ENCODE measurements around the gene HPSE2. TPM values are rescaled to one million over a fixed set of nuclear protein-coding genes. Genes with fewer than 3 reads are reported as not detected.

The HPSE2 gene
- total and polyA plus RNA-seq, 2 donors (not counting 1 experiment from before 2014, with no cell fraction given), result not detected

DNA sequence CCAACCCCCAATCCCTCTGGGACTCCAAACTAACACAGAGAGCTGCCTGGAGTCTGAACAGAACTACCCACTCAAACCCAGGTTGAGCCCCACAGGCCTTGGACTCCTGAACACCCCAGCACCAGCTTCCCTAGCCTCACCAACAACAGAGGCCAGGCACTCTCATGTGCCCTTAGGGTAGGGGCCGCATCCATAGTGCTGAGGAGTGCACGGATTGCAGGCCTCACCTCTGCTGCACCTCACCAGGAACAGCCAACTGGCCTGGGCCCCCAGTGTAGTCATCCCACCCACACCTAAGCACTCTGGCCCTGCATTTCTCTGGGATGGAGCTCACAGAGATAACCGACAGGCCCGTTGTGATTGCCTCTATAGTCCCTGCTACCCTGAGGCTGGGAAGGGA is 194.2 kb downstream of the HPSE2 start:
- H3K27ac Mint-ChIP-seq, result no peak overlapping the region
- H3K27me3 Mint-ChIP-seq, result no peaks in the 10 kb centered on the region
- ATAC-seq (ENCODE audit: low read depth), result no peak
- no peak for DNase-seq
- intact Hi-C loops (cut with micrococcal nuclease), result no loop called here
- no peak overlapping the region for H3K4me3 ChIP-seq (ENCODE audit: control extremely low read depth in 1 of 5, extremely low read depth in 1 of 5, insufficient read depth in 1 of 5, low read depth in 2 of 5, low read length in 4 of 5)
- H3K36me3 ChIP-seq (replicated peaks in 1 of 2; ENCODE audit: control extremely low read depth in 1 of 2, control insufficient read depth in 1 of 2, extremely low read depth in 1 of 2, insufficient read depth in 2 of 2, low read length in 1 of 2), result no peaks in the 10 kb centered on the region
- no peak overlapping the region for H3K27ac ChIP-seq (ENCODE audit: low read length in 2 of 2)
- H2AFZ ChIP-seq (ENCODE audit: insufficient read depth, low read depth, low read length, poor library complexity, severe bottlenecking), result no peak overlapping the region
- H3K4me2 ChIP-seq (replicated peaks; ENCODE audit: low read depth, low read length, poor library complexity, severe bottlenecking), result no peak overlapping the region
- H3K4me1 ChIP-seq (ENCODE audit: control insufficient read depth in 2 of 2, insufficient read depth in 2 of 2, low read length in 2 of 2), result no peaks in the 10 kb centered on the region
- H3K4me3 Mint-ChIP-seq, result no peak overlapping the region
- 96% methylated on average over 4 of the region's 4 CpGs for WGBS (ENCODE audit: insufficient coverage)
- no peaks in the 10 kb centered on the region for H3K27me3 ChIP-seq (replicated peaks in 1 of 4; ENCODE audit: control extremely low read depth in 1 of 4, control insufficient read depth in 3 of 4, insufficient read depth in 4 of 4, low read length in 3 of 4)
- peaks cover 0 to 14% (median 3%) of the 10 kb centered on the region in 3 donors for H3K9me3 ChIP-seq (ENCODE audit: control extremely low read depth in 1 of 3, control insufficient read depth in 2 of 3, insufficient read depth in 1 of 3, low read length in 2 of 3)
- H4K20me1 ChIP-seq (ENCODE audit: control insufficient read depth, insufficient read depth, low read length, poor library complexity, severe bottlenecking), result no peaks in the 10 kb centered on the region
- no peaks in the 10 kb centered on the region for H3K79me2 ChIP-seq (ENCODE audit: control insufficient read depth, insufficient read depth, low read length)
- ChIA-PET CTCF (no interaction called here), POLR2A (no interaction called here)
- no peak overlapping the region for H3K9ac ChIP-seq (ENCODE audit: low read length)
- TF ChIP-seq EZH2 (IDR thresholded peaks at IDR 0.05; ENCODE audit: borderline replicate concordance, insufficient read depth, low read depth, low read length, poor library complexity, severe bottlenecking) (no peak), CTCF (IDR thresholded peaks at IDR 0.05) (no peak)
- no peaks in the 10 kb centered on the region for H3K4me1 Mint-ChIP-seq
- H3K9me3 Mint-ChIP-seq (ENCODE audit: insufficient read depth), result peaks cover 5% of the 10 kb centered on the region

GRCh38 chr10:99013885-99014284 is 221.8 kb downstream of the HPSE2 start:
- Mint-ChIP-seq H3K27ac (no peak overlapping the region), H3K27me3 (peaks cover 11% of the 10 kb centered on the region), H3K4me3 (no peak overlapping the region), H3K4me1 (no peaks in the 10 kb centered on the region), H3K9me3 (ENCODE audit: insufficient read depth) (no peaks in the 10 kb centered on the region)
- Histone ChIP-seq H3K4me2 (replicated peaks; ENCODE audit: low read depth, low read length, poor library complexity, severe bottlenecking) (no peak overlapping the region), H3K27me3 (replicated peaks in 1 of 4; ENCODE audit: control extremely low read depth in 1 of 4, control insufficient read depth in 3 of 4, insufficient read depth in 4 of 4, low read length in 3 of 4) (no peaks in the 10 kb centered on the region), H4K20me1 (ENCODE audit: control insufficient read depth, insufficient read depth, low read length, poor library complexity, severe bottlenecking) (no peaks in the 10 kb centered on the region), H3K9ac (ENCODE audit: low read length) (no peak overlapping the region), H3K4me1 (ENCODE audit: control insufficient read depth in 2 of 2, insufficient read depth in 2 of 2, low read length in 2 of 2) (no peaks in the 10 kb centered on the region), H3K79me2 (ENCODE audit: control insufficient read depth, insufficient read depth, low read length) (no peaks in the 10 kb centered on the region), H2AFZ (ENCODE audit: insufficient read depth, low read depth, low read length, poor library complexity, severe bottlenecking) (no peak overlapping the region), H3K27ac (ENCODE audit: low read length in 2 of 2) (no peak overlapping the region), H3K9me3 (ENCODE audit: control extremely low read depth in 1 of 3, control insufficient read depth in 2 of 3, insufficient read depth in 1 of 3, low read length in 2 of 3) (peaks cover 0 to 4% (median 0%) of the 10 kb centered on the region in 3 donors), H3K36me3 (replicated peaks in 1 of 2; ENCODE audit: control extremely low read depth in 1 of 2, control insufficient read depth in 1 of 2, extremely low read depth in 1 of 2, insufficient read depth in 2 of 2, low read length in 1 of 2) (no peaks in the 10 kb centered on the region), H3K4me3 (ENCODE audit: control extremely low read depth in 1 of 5, extremely low read depth in 1 of 5, insufficient read depth in 1 of 5, low read depth in 2 of 5, low read length in 4 of 5) (no peak overlapping the region)
- intact Hi-C loops (cut with micrococcal nuclease), result no loop called here
- POLR2A ChIA-PET, result no interaction called here
- no peak for DNase-seq
- CTCF ChIA-PET, result no interaction called here
- no peak for TF ChIP-seq EZH2 (IDR thresholded peaks at IDR 0.05; ENCODE audit: borderline replicate concordance, insufficient read depth, low read depth, low read length, poor library complexity, severe bottlenecking)
- TF ChIP-seq CTCF (IDR thresholded peaks at IDR 0.05), result no peak
- 88% methylated on average over 9 of the region's 9 CpGs for WGBS (ENCODE audit: insufficient coverage)
- no peak for ATAC-seq (ENCODE audit: low read depth)
